Ishikawa (cell line): ENCODE results near the gene SENP1.

ENCODE experiments used
- CEBPB ChIP-seq: IDR thresholded peaks from 2 replicates; pipeline ENCODE4 v1.6.1; 2012
- CREB1 ChIP-seq: IDR thresholded peaks from 2 replicates; pipeline ENCODE4 v1.6.1; 2012; ENCODE audit warnings: low read depth
- EGR1 ChIP-seq: IDR thresholded peaks from 2 replicates; pipeline ENCODE4 v1.6.1; 2012
- EP300 ChIP-seq: IDR thresholded peaks from 2 replicates; pipeline ENCODE4 v1.6.1; 2012; ENCODE audit warnings: borderline replicate concordance
- FOXM1 ChIP-seq: IDR thresholded peaks from 2 replicates; pipeline ENCODE4 v1.6.1; 2012; ENCODE audit warnings: low read depth, borderline replicate concordance
- RAD21 ChIP-seq: IDR thresholded peaks from 2 replicates; pipeline ENCODE4 v1.6.1; 2012; ENCODE audit warnings: low read depth
- TAF1 ChIP-seq: IDR thresholded peaks from 2 replicates; pipeline ENCODE4 v1.6.1; 2012; ENCODE audit warnings: low read depth, mild to moderate bottlenecking
- TCF12 ChIP-seq: IDR thresholded peaks from 2 replicates; pipeline ENCODE4 v1.6.1; 2012; ENCODE audit warnings: low read depth
- YY1 ChIP-seq: IDR thresholded peaks from 2 replicates; pipeline ENCODE4 v1.6.1; 2012; ENCODE audit warnings: low read depth
- ZBTB7A ChIP-seq: IDR thresholded peaks from 2 replicates; pipeline ENCODE4 v1.6.1; 2012; ENCODE audit warnings: low read depth
- TF ChIP-seq, protein P1 (sequence below): IDR thresholded peaks from 2 replicates; pipeline ENCODE4 v1.6.1; 2012
- TF ChIP-seq, protein P2 (sequence below): IDR thresholded peaks from 2 replicates; pipeline ENCODE4 v1.6.1; 2012; ENCODE audit warnings: low read depth, mild to moderate bottlenecking
- TF ChIP-seq, protein P3 (sequence below): IDR thresholded peaks from 2 replicates; pipeline ENCODE4 v1.6.1; 2012

DNA sequence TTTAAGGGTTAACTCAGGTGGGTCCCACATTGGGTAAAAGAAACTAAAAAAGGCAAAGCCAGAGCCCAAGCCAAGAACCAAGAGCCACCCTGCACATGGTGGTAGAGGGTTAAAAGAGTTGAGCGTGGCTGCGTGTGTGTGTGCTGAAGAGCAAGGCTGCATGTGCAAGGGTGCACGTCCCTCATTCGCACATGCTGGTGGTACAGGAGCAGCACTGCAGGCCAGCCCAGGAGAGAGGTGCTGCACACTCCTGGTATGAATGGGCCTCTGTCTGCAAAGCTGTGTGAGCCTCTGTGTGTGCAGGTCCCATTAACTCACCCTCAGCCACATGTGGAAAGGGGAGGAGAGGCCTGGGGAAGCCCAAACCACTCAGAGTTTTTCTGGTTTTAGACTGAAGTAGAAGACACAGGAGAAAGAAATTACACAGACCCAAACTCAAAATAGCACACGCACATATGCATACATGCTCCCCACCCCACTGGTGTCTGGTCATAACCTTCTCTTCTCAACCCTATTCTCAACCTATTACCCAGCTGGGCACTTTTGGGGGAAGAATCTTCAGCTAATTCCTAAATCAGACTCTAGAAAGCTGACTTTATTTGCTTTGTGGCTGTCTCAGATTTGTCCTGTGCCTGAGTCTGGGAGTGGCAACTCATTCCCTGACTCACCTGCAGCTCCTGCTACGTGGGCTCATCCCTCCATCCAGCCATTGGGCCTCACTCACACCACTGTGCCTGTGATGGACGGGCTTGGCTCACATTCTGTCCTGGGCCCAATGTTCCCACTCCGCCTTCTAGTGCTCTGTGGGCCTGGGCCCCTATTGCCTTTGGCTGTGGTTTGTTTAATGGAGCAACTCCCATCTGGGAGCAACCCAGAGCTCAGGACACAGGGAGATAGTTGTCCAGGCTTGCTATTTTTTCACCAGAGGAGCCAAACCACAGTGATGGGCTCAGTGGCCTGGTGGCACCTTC is 70.8 kb downstream of the SENP1 start:
- TF ChIP-seq, protein P1, sequence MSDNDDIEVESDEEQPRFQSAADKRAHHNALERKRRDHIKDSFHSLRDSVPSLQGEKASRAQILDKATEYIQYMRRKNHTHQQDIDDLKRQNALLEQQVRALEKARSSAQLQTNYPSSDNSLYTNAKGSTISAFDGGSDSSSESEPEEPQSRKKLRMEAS, result no peak
- TF ChIP-seq YY1 (no peak), EGR1 (no peak), EP300 (no peak), TCF12 (no peak), TAF1 (no peak), CEBPB (no peak), CREB1 (no peak), ZBTB7A (no peak), RAD21 (no peak), FOXM1 (no peak)
- TF ChIP-seq, protein P2, sequence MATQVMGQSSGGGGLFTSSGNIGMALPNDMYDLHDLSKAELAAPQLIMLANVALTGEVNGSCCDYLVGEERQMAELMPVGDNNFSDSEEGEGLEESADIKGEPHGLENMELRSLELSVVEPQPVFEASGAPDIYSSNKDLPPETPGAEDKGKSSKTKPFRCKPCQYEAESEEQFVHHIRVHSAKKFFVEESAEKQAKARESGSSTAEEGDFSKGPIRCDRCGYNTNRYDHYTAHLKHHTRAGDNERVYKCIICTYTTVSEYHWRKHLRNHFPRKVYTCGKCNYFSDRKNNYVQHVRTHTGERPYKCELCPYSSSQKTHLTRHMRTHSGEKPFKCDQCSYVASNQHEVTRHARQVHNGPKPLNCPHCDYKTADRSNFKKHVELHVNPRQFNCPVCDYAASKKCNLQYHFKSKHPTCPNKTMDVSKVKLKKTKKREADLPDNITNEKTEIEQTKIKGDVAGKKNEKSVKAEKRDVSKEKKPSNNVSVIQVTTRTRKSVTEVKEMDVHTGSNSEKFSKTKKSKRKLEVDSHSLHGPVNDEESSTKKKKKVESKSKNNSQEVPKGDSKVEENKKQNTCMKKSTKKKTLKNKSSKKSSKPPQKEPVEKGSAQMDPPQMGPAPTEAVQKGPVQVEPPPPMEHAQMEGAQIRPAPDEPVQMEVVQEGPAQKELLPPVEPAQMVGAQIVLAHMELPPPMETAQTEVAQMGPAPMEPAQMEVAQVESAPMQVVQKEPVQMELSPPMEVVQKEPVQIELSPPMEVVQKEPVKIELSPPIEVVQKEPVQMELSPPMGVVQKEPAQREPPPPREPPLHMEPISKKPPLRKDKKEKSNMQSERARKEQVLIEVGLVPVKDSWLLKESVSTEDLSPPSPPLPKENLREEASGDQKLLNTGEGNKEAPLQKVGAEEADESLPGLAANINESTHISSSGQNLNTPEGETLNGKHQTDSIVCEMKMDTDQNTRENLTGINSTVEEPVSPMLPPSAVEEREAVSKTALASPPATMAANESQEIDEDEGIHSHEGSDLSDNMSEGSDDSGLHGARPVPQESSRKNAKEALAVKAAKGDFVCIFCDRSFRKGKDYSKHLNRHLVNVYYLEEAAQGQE, result no peak
- TF ChIP-seq, protein P3, sequence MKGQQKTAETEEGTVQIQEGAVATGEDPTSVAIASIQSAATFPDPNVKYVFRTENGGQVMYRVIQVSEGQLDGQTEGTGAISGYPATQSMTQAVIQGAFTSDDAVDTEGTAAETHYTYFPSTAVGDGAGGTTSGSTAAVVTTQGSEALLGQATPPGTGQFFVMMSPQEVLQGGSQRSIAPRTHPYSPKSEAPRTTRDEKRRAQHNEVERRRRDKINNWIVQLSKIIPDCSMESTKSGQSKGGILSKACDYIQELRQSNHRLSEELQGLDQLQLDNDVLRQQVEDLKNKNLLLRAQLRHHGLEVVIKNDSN, result no peak
